Pericardium fibroblast (primary cell): Measurements from ENCODE around the gene MFAP2. TPM values are rescaled to one million over a fixed set of nuclear protein-coding genes. Genes with fewer than 3 reads are reported as not detected.

Experiments
- total RNA-seq: library from RNA; depleted of rRNA; stranded (reverse); fragments of >200 nt; gene quantifications from 2 replicates; pipeline ENCODE4 v1.2.3, GENCODE V29; 2015

The MFAP2 gene
- total RNA-seq, result 118 and 137 TPM in 2 replicates

DNA sequence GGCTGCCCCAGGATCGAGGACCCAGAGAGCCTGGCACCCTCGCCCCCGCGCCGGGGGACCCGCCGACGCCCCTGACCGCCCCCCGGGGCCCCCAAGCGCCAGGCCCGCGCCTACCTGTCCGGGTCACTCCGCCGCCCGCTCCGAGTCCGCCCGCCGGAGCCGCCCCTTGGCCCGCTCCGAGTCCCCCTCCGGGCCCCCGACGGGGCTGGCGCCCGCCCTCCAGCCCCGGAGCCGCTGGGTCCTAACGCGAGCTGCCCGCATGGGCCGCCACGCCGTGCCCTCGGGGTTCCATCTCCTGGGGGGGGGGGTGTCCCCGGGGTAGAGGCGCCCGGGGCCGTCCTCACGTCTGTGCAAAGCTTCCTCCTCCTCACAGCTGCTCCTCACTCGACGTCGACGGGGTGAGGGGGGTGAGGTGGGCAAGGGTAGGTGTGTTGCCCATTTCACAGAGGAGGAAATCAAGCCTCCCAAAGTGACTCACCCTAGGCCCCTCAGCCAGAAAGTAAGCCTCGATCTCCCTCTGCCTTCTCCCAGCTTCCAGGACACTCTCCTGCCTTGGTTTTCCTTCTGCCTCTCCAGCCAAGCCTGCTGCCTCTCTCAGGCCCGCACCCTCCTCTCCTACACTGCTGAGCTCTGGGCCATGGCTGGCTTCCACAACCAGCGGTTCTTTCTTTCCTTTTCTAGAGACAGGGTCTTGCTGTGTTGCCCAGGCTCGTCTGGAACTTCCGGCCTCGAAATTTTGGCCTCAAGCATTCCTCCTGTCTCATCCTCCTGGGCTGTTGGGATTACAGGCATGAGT, at the start of gene MFAP2:
Gene MFAP2 (minus strand): TSS at position 148 of the 796 bp plus-strand sequence. CDS start 2,347 bp downstream, outside the sequence.

DNA sequence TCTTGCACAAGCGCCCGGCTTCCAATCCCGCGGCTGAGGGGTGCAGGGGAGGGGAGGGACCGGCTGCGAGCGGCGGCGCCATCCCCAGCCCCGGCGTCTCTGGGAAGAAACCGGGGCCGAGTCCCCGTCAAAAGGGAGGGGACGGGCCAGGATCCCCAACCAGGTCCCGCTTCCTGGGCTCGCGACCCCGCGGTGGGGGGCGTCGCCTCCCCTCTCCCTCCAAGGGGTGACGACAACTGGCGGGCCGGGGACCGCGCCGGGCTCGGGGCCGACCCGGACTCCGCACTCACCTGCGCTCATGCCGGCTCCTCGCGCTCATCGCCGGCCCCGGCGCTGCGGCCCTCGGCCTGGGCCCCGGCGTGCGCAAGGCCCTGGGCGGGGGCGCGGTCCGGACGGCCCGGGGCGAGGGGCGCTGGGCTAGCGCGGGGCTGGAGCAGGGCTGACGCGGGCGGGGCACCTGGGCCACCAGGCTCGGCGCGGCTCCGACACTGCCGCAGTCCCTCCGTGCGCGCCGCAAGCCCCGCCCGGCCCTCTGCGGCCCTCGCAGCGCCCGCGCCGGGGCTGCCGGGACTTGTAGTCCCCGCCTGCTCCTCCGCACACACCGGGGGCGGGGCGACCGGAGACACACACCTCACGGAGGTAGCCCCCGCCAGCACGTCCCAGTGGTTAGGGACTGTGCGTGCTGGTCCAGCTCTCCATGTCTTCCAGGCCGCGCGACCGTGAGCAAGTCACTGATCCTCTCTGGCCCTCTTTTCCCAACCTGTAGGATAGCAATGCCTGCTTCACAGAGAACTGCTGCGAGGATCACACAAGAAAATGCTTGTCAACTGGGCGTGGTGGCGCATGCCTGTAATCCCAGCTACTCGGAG, 31.3 kb upstream of the MFAP2 start, which contains the start of gene ATP13A2:
Gene ATP13A2 (minus strand): TSS at position 490 of the 869 bp plus-strand sequence. CDS start 190 bp downstream, at position 300.

Other genes starting within 250 kb of the MFAP2 start
- gene RNU1-4, start 240.1 kb downstream of the MFAP2 start, total RNA-seq, result under 0.01 TPM in 2 replicates
- gene RNU1-2, start 84.6 kb downstream of the MFAP2 start, total RNA-seq, result under 0.01 TPM in 2 replicates
- gene CROCC, start 58.7 kb downstream of the MFAP2 start, total RNA-seq, result 14.2 and 15.8 TPM in 2 replicates
- 26.8 and 40.1 TPM in 2 replicates for gene ATP13A2, start 31.3 kb upstream of the MFAP2 start, total RNA-seq
- 67.0 and 88.7 TPM in 2 replicates for gene SDHB, start 73.4 kb upstream of the MFAP2 start, total RNA-seq
- 0.12 TPM in 1 of 2 replicates, not detected in the other for gene PADI2, start 138.8 kb upstream of the MFAP2 start, total RNA-seq
- 0.82 TPM in 1 of 2 replicates, not detected in the other for gene PADI1, start 224.5 kb upstream of the MFAP2 start, total RNA-seq